Measurements from ENCODE around the gene DEAF1.

DNA sequence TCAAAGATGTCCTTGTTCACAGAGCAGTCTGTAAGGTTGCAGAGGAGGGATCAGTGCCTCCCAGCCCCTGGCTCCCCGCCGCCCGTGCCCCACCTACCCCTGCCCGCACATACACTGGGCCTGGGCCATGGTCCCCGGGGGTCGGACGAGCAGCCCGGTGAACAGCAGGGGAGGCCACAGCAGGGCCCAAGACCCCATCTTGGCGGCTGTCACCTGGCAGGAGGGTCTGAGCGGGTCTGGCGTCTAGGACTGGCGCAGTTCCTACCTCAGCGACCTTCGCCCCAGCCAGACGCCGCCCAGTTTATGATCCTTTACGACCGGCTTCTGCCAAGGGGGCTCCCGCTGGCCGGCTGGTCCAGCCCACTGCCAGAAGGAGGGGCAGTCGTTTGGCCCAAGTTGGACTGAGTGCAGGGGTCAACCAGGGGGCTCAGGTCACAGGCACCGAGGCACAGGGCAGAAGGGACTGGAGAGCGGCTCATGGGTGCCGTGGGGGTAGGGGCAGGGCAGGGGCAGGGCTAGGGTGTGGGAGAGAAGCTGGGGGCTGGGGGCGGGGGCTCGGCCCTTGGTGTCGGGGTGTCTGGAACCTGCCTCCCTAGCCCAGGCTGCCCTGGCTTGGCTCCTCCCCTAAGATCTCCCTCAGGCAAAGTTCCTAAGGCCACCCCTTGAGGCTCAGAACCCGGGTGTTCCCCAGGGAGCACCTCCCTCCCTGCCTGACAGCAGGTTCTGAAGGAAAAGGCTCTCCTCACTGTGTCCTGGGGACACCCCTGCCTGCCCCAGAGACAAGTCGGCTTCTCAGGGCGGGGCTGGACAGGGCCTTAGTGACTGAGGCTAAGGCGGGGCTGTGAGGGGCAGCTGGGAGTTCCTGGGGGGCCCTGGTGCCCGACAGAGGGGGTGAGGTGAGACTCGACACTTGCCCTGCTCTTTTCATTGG, 70.1 kb downstream of the DEAF1 start, which contains the start of gene CDHR5:
- TF ChIP-seq, protein P1, sequence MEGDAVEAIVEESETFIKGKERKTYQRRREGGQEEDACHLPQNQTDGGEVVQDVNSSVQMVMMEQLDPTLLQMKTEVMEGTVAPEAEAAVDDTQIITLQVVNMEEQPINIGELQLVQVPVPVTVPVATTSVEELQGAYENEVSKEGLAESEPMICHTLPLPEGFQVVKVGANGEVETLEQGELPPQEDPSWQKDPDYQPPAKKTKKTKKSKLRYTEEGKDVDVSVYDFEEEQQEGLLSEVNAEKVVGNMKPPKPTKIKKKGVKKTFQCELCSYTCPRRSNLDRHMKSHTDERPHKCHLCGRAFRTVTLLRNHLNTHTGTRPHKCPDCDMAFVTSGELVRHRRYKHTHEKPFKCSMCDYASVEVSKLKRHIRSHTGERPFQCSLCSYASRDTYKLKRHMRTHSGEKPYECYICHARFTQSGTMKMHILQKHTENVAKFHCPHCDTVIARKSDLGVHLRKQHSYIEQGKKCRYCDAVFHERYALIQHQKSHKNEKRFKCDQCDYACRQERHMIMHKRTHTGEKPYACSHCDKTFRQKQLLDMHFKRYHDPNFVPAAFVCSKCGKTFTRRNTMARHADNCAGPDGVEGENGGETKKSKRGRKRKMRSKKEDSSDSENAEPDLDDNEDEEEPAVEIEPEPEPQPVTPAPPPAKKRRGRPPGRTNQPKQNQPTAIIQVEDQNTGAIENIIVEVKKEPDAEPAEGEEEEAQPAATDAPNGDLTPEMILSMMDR (conservative IDR thresholded peaks at IDR 0.05 in 1 of 2, IDR thresholded peaks at IDR 0.05 in 1 of 2; ENCODE audit: extremely low read depth in 1 of 2, insufficient read depth in 1 of 2, low read depth in 1 of 2, low read length in 2 of 2), result no peak
- TF ChIP-seq EZH2 (IDR thresholded peaks at IDR 0.05; ENCODE audit: borderline replicate concordance, low read length), result no peak
